ENCODE results near the gene FAM50A.
"Not testable (repeated sequence)": the region's sequence is repeated elsewhere in the genome, so short reads cannot be mapped to it uniquely, and the experiment has no call there.

FAM50A gene, protein sequence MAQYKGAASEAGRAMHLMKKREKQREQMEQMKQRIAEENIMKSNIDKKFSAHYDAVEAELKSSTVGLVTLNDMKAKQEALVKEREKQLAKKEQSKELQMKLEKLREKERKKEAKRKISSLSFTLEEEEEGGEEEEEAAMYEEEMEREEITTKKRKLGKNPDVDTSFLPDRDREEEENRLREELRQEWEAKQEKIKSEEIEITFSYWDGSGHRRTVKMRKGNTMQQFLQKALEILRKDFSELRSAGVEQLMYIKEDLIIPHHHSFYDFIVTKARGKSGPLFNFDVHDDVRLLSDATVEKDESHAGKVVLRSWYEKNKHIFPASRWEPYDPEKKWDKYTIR

GRCh38 chrX:154443992-154444754 is at the start of gene FAM50A:
Gene FAM50A (plus strand): TSS chrX:154444141. CDS start chrX:154444236, 95 bp downstream.
- DNase-seq, result peak; percentile 58

DNA sequence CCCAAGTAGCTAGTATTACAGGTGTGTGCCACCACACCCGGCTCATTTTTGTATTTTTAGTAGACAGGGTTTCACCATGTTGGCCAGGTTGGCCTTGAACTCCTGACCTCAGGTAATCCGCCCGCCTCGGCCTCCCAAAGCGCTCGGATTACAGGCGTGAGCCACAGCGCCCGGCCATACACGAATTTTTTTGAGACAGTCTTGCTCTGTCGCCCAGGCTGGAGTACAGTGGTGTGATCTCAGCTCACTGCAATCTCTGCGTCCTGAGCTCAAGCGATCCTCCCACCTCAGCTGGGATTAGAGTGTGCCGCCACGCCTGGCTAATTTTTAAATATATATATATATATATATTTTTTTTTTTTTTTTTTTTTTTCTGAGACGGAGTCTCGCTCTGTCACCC is 47.6 kb upstream of the FAM50A start:
- DNase-seq, result not testable (repeated sequence)

DNA sequence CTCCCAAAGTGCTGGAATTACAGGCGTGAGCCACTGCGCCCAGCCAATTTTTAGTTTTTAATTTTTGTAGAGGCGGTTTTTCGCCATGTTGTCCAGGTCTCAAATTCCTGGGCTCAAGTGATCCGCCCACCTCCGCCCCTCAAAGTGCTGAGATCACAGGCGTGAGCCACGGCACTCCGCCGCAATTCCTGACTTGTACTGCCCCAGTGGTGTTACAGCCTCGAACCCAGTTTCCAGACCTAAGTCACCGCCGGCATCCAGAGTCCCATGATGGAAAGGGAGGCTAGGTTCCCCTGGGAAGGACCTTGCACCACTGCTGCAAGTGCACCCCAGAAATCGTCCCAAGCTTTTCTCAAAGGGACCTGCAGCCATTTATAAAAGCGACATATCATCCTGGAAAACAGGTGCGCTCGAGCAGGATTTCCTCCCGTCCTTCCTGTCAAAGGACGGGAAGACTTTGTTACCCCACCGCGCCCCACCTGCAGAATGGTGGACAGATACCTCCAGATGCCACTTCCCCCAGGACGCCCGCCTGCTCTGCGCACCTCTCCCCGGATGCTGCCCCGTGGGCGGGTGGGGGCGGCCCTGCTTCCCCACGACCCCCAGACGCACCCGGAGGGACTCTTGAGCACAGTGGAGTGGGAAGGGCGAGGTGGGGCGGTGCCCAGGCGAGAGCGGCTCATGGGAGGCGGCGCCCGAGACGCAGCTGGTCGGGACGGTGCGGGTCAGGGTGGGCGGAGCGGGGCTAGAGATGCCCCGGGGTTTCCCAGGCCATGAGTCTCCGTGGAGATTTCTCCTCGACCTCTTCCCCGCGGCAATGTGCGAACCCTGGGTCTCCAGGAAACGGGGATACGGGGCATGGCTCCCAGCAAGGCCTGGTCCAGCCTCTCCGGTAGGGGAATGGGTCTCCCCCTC is 46.7 kb upstream of the FAM50A start:
- DNase-seq, result no peak

GRCh38 chrX:154397888-154398667 is 45.9 kb upstream of the FAM50A start, which contains the start of gene RPL10:
Gene RPL10 (plus strand): TSS chrX:154398377. CDS start chrX:154398520, 143 bp downstream.
- DNase-seq, result peak; percentile 94

- DNase-seq, result peak; percentile 75
These were observed 45.0 kb upstream of the FAM50A start for GRCh38 chrX:154398668-154399526.

GRCh38 chrX:154399527-154400368 is 44.2 kb upstream of the FAM50A start:
- DNase-seq, result no peak

GRCh38 chrX:154400369-154400817 is 43.5 kb upstream of the FAM50A start:
- DNase-seq, result not testable (repeated sequence)

DNA sequence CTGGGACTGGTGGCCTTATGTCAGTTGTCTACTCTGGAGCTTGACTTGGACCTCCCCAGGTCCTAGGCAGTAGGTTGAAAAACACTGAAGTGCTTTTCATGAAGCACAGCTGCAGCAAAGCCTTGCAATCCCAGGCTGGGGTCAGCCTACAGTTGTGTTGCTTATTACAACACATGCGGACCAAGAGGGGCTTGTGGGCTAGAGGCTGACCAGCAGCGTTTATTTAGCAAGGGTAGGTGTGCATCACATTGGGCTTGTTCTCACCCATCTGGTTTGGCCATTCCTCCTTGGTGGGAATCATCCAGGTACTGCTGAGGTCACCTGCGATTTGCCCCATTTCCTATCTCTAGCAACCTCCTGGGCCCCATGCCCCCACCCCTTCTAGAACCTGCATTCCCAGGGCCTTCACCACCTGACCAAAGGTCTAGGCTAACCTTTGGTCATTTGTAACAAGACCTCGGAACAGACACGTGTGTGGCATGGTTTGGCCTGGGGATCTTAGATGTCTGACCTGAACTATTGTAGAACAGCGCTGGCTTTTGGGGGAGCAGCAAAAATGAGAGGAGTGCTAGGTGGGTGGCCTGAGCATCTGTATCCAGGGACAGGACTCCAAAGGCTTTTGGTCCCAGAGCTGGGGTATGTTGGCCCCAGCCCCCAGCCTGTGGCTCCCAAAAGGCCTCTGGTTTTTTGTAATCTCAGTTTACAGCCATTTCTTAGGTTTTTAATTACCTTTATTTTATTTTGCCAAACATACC is 42.7 kb upstream of the FAM50A start:
- DNase-seq, result no peak

DNA sequence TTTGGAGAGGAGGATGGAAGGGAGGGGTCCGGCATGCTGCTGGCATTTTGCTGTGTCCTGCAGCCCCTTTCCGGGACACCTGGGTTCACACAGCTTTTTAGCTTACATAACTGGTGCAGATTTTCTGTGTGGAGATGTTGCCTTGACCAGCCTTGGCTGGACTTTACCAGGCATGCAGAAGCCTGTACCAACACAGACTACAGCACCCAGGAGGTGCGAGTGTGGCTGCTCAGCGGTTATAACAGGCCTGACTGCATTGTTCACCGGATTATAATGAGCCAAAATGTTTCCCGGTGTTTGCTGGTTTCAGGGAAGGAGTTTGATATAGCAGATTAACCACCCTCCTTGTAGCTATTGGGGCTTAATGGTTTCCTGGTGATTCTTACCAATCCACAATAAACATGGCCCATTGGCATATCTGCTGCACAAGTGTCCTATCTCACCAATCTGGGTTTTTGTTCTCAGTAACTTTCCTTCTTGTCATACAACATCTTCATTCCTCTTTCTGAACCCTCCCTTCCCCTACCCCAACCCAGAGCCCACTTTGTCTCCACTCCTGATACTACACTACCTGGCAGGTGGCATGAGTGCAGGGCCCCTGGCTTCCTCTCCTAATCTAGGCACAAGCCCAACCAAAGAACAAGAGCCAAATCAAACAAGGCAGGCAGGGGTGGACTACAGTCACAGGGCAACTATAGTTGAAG is 41.9 kb upstream of the FAM50A start:
- no peak for DNase-seq

- DNase-seq, result no peak
These were observed 41.3 kb upstream of the FAM50A start for GRCh38 chrX:154402622-154403127.

DNA sequence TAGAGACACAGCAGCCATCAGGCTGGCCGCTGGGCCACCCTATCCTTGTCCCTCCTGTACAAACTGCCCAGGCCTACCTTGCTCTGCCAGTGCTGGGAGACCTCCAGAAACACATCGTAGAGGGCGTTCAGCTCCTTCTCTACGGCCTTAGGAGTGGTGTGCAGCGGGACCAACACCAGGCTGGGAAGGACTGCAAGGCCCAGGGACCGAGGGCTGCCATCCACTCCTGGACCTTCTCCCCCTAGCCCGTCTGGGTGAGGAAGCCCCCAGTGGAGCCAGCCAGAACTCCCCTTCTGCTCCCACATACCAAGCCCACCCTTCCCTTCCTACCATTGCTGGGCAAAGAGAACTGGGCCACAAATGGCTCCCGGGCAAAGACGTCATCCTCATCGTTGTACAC is 40.7 kb upstream of the FAM50A start:
- no peak for DNase-seq

DNA sequence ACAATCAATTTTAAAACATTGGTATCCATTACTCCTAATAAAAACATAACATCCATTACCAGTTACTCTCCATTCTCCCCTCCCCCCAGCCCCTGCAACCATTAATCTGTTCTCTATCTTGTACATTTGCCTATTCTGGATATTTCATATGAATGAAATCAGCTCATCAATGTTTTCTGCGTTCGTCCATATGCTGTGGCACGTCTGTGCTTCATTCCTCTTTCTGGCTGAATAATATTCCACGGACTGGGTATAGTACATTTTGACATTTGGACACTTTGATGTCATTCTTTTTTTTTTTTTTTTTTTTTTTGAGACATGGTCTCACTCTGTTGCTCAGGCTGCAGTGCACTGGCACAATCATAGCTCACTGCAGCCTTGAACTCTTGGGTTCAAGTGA is 40.1 kb upstream of the FAM50A start:
- DNase-seq, result no peak

GRCh38 chrX:154404625-154405192 is 39.2 kb upstream of the FAM50A start:
- no peak for DNase-seq

DNA sequence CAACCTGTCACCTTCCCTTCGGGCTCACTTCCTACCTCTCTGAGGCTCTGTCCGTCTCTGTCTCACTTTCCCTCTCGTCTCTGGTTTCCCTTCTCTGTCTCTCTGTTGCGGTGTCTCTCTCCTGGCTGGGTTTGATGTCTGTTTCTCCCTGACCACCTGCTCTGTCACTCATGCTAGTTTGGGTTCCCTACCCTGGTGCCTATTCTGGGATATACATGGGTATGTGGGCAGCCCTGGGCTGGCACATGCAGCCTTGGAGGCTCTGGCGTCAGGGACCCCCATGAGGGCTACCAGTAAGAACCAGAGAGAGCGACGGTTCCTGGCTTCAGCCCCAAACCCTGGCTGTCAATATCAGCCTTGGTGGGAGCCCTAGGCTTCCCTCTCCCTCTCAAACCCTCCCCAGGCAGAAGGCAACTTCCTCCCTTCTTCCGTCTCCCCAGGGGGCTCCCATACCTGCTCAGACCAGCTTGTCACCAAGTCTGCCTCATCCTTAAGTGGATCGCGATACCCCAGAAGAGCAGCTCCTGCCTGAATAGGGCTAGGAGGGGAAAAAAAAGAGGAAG is 35.2 kb upstream of the FAM50A start:
- DNase-seq, result no peak

DNA sequence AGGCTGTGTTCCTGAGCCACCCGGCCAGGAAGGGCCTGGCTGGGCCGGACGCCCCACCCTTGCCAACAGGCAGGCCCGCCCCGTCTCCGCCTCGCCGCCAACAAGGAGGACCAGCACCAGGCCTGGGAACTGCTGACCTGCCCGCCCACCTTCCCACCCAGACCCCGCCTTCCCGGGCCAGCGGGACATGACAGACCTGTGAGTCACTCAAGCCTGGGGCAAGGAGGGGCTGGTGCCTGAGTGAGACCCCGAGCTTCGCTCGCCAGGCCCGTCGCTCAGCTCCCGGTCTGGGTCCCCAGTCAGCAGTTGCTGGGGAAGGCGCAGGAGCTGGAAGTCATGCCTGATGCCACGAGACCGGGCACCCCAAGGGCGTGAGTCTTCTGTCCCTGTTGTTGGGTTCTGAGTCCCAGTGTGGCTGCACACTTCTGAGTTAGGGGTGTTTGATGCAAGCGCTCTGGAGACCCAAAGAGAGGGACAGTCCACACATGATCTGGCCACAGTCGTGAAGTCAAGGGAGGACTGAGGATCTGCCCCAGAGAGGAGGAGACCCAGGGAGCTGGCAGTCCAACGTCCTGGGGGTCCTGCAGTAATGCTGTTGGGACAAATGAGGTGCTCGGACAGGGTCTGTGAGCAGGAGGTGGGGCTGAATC is 34.6 kb upstream of the FAM50A start, which contains the start of gene DNASE1L1:
Gene DNASE1L1, minus strand, starts transcription at position 33 of the 650 bp plus-strand sequence. CDS start 3,686 bp downstream, outside the sequence.
- no peak for DNase-seq

DNA sequence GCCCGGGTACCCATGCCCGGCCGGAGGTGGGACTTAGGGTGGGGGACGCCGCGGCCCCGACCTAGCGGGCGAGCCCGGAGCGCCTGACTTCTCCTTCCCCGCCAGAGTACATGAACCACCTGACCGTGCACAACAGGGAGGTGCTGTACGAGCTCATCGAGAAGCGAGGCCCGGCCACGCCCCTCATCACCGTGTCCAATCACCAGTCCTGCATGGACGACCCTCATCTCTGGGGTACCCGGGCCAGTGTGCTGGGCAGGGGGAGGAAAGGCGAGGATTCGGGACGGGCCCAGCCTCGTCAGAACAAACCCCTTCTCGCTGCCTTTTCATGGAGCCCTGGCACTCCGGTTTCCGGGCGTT is 32.0 kb upstream of the FAM50A start:
- no peak for DNase-seq

DNA sequence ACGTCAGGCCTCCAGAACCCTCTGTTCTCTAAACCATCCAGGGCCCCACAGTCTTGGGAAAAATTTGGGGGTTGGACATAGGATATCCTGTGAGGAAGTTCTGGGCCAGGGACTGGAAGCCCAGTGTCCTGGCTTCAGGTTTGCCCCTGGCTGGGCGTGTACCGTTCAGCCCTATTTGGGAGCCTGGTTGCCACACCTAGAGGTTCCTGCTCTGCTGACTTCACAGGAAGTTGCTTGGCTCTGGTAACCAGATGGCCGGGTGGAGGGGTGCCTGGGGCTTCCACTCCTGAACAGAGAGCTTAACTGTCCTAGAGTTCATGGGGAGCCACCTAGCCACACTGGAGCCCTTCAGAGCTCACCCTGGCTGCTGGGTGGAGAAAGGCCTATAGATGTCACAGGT is 31.5 kb upstream of the FAM50A start:
- no peak for DNase-seq
